Activated CD4-positive, alpha-beta T cell treated with anti-CD3 and anti-CD28 coated beads, Interleukin-2, amount 10 ng/mL, durations not matched to agents 24 days and 14 days (primary cell): ENCODE data around the gene DNAJC11. TPM values are rescaled to one million over a fixed set of nuclear protein-coding genes. Genes with fewer than 3 reads are reported as not detected.
"Not testable (repeated sequence)": the region's sequence is repeated elsewhere in the genome, so short reads cannot be mapped to it uniquely, and the experiment has no call there.

Experiments used
- DNase-seq: peaks from one replicate; pipeline ENCODE4 v3.0.0; 2022
- H3K27ac Mint-ChIP-seq: one replicate; pipeline ENCODE4 v1.8.0; 2022; ENCODE audit warnings: mild to moderate bottlenecking, mixed read lengths
- H3K27me3 Mint-ChIP-seq: one replicate; pipeline ENCODE4 v1.8.0; 2022; ENCODE audit warnings: mixed read lengths
- H3K36me3 Mint-ChIP-seq: one replicate; pipeline ENCODE4 v1.8.0; 2022; ENCODE audit warnings: low read depth, mild to moderate bottlenecking, mixed read lengths
- H3K4me1 Mint-ChIP-seq: one replicate; pipeline ENCODE4 v1.8.0; 2021; ENCODE audit warnings: mixed read lengths
- H3K4me3 Mint-ChIP-seq: one replicate; pipeline ENCODE4 v1.8.0; 2022; ENCODE audit warnings: mild to moderate bottlenecking, moderate library complexity, mixed read lengths
- H3K9me3 Mint-ChIP-seq: one replicate; pipeline ENCODE4 v1.8.0; 2021; ENCODE audit warnings: mixed read lengths
- intact Hi-C: fragments of 100-400 bp; cut with micrococcal nuclease; formaldehyde crosslinking; loops from one replicate; pipeline ENCODE4 v1.15.1; 2023
- total RNA-seq: library from RNA; stranded (reverse); gene quantifications from 2 replicates; pipeline ENCODE4 v1.2.3, GENCODE V29; 2022

The DNAJC11 gene
- 87.6 and 92.5 TPM in 2 replicates for total RNA-seq

GRCh38 chr1:6701437-6702153 lies at the start of gene DNAJC11:
TSS of gene DNAJC11 (minus strand) at chr1:6701816. CDS start at chr1:6701800, 16 bp downstream.
- no peaks in the 10 kb centered on the region for H3K27me3 Mint-ChIP-seq
- peak; percentile 99 for DNase-seq

GRCh38 chr1:6750490-6750889 lies 48.9 kb upstream of the DNAJC11 start:
- H3K36me3 Mint-ChIP-seq, result no peaks in the 10 kb centered on the region
- no peak overlapping the region for H3K27ac Mint-ChIP-seq
- peaks cover 46% of the 10 kb centered on the region for H3K27me3 Mint-ChIP-seq
- intact Hi-C loops, result no loop called here
- H3K4me1 Mint-ChIP-seq, result no peaks in the 10 kb centered on the region
- H3K4me3 Mint-ChIP-seq, result no peak overlapping the region
- no peak for DNase-seq
- H3K9me3 Mint-ChIP-seq, result no peaks in the 10 kb centered on the region

More at GRCh38 chr1:6701437-6702153, at the start of gene DNAJC11:
- Mint-ChIP-seq H3K9me3 (no peaks in the 10 kb centered on the region), H3K4me1 (peaks cover 25% of the 10 kb centered on the region), H3K36me3 (peaks cover 5% of the 10 kb centered on the region), H3K4me3 (peak within 1 kb of the TSS; percentile 91), H3K27ac (peak within 1 kb of the TSS; percentile 96)
- intact Hi-C loops, result loop anchor here (1.0 to 5.0 kb wide), 3 partner anchors 84 to 147 kb away; partner anchors contain the start of genes CAMTA1, NOL9 and PHF13

DNA sequence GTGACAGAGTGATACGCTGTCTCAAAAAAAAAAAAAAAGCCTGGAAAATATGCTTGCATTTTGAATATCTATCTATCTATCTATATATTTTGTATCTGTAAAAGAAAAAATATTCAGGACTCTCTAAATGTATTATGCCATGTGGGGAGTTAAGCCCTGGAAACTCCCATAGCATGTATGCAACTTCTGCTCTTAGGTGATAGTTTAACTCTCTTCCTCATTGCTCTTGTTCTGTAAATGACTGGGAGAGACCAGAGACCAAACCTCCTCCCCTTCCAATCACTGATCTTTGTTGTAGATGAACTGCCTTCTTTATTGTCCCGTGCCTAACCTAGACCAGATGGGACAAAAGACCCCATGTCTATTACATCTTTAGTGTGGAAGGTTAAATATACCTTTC lies 46.1 kb upstream of the DNAJC11 start:
- no peak overlapping the region for H3K27ac Mint-ChIP-seq
- H3K27me3 Mint-ChIP-seq, result peaks cover 34% of the 10 kb centered on the region
- DNase-seq, result no peak
- intact Hi-C loops, result no loop called here
- H3K4me3 Mint-ChIP-seq, result no peak overlapping the region
- no peaks in the 10 kb centered on the region for H3K36me3 Mint-ChIP-seq
- no peaks in the 10 kb centered on the region for H3K9me3 Mint-ChIP-seq
- H3K4me1 Mint-ChIP-seq, result peaks cover 12% of the 10 kb centered on the region

DNA sequence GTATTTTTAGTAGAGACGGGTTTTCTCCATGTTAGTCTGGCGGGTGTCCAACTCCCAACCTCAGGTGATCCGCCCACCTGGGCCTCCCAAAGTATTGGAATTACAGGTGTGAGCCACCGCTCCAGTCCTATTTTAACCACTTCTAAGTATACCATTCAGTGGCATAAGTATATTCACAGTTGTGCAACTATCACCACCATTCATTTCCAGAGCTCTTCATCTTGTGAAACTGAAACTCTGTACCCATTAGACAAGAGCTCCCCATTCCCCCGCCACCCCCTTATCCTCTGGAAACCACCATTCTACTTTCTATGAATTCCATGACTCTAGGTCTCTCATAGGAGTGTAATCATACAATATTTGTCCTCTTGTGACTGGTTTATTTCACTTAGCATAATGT lies 43.5 kb upstream of the DNAJC11 start:
- peak; percentile 65 for DNase-seq

GRCh38 chr1:6743189-6744101 lies 41.8 kb upstream of the DNAJC11 start:
- no peaks in the 10 kb centered on the region for H3K36me3 Mint-ChIP-seq
- peaks cover 12% of the 10 kb centered on the region for H3K4me1 Mint-ChIP-seq
- no peak overlapping the region for H3K27ac Mint-ChIP-seq
- no peaks in the 10 kb centered on the region for H3K9me3 Mint-ChIP-seq
- intact Hi-C loops, result no loop called here
- H3K27me3 Mint-ChIP-seq, result peaks cover 11% of the 10 kb centered on the region
- DNase-seq, result peak; percentile 76
- no peak overlapping the region for H3K4me3 Mint-ChIP-seq

More for the DNA sequence above, 43.5 kb upstream of the DNAJC11 start:
- Mint-ChIP-seq H3K27ac (no peak overlapping the region), H3K4me3 (no peak overlapping the region), H3K9me3 (no peaks in the 10 kb centered on the region), H3K36me3 (no peaks in the 10 kb centered on the region), H3K27me3 (peaks cover 22% of the 10 kb centered on the region), H3K4me1 (peaks cover 12% of the 10 kb centered on the region)
- intact Hi-C loops, result loop anchor here (1.0 kb wide), 2 partner anchors 34 to 39 kb away; no protein-coding TSS in a partner anchor

DNA sequence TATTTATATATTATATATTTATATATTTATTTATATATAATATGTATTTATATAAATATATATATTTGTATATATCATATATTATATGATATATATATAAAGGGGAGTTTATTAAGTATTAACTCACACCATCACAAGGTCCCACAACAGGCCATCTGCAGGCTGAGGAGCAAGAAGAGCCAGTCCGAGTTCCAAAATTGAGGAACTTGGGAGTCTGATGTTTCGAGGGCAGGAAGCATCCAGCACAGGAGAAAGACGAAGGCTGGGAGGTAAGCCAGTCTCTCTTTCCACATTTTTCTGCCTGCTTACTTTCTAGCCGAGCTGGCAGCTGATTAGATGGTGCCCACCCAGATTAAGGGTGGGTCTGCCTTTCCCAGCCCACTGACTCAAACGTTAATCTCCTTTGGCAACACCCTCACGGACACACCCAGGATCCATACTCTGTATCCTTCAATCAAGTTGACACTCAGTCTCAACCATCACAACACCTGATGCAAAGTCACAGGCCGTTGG lies 41.1 kb upstream of the DNAJC11 start:
- not testable (repeated sequence) for H3K27me3 Mint-ChIP-seq, H3K9me3 Mint-ChIP-seq, H3K27ac Mint-ChIP-seq, H3K4me3 Mint-ChIP-seq, DNase-seq, H3K36me3 Mint-ChIP-seq
- intact Hi-C loops, result loop anchor here (1.0 kb wide), 1 partner anchor 43 kb away; the partner anchor contains the start of gene CAMTA1
- peaks cover 12% of the 10 kb centered on the region for H3K4me1 Mint-ChIP-seq

DNA sequence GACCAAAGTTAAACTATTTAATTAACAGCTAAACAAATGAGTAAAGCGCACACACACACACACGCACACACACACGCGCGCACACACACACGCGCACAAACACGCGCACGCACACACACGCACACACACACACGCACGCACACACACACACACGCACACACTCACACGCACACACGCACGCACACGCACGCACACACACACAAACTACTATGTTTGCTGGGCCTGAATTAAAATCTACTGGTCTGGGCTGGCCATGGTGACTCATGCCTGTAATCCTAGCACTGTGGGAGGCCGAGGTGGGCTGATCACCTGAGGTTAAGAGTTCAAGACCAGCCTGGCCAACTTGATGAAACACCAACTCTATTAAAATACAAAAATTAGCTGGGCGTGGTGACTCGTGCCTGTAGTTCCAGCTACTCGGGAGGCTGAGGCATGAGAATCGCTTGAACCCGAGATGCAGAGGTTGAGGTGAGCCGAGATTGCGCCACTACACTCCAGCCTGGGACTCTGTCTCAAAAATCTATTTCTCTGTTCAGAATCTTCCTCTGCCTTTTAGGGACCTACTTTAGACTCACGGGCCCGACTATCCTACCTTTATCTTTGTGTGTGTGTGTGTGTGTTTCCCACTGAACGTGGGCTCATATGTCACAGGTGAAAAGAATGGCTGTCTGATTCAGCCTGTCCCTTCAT lies 37.5 kb upstream of the DNAJC11 start:
- H3K9me3 Mint-ChIP-seq, result no peaks in the 10 kb centered on the region

GRCh38 chr1:6732942-6733341 lies 31.3 kb upstream of the DNAJC11 start:
- Mint-ChIP-seq H3K36me3 (no peaks in the 10 kb centered on the region), H3K27ac (no peak overlapping the region), H3K4me3 (no peak overlapping the region), H3K27me3 (peaks cover 5% of the 10 kb centered on the region), H3K9me3 (no peaks in the 10 kb centered on the region), H3K4me1 (no peaks in the 10 kb centered on the region)
- intact Hi-C loops, result no loop called here
- no peak for DNase-seq

More for the DNA sequence above, 37.5 kb upstream of the DNAJC11 start:
- intact Hi-C loops, result no loop called here
- Mint-ChIP-seq H3K27ac (no peak overlapping the region), H3K4me1 (peaks cover 12% of the 10 kb centered on the region), H3K36me3 (no peaks in the 10 kb centered on the region), H3K27me3 (peaks cover 5% of the 10 kb centered on the region), H3K4me3 (no peak overlapping the region)
- DNase-seq, result no peak

- Mint-ChIP-seq H3K4me1 (peaks cover 3% of the 10 kb centered on the region), H3K27me3 (peaks cover 8% of the 10 kb centered on the region), H3K36me3 (no peaks in the 10 kb centered on the region), H3K4me3 (no peak overlapping the region), H3K27ac (no peak overlapping the region), H3K9me3 (no peaks in the 10 kb centered on the region)
- DNase-seq, result no peak
- intact Hi-C loops, result no loop called here
Observed at GRCh38 chr1:6731905-6732304, 30.3 kb upstream of the DNAJC11 start.

DNA sequence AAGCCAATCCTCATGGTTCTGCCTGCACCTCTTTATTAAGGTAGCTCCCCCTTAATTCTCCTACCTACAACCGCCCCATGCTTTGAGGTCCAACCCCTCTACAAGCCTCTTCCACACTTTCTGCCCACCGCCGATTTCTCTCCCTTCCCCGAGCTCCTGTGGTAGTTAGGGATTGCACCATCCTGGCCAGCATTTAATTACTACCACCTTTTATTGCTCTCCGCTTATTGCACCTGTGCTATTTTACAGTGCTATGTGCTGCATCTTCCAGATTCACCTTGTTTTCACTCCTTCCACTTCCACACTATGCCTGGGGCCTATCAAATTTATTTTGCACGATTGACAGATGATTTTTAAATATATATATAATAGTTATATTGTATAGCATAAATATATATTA lies 29.3 kb upstream of the DNAJC11 start:
- Mint-ChIP-seq H3K27me3 (peaks cover 7% of the 10 kb centered on the region), H3K9me3 (no peaks in the 10 kb centered on the region), H3K27ac (no peak overlapping the region), H3K4me3 (no peak overlapping the region), H3K36me3 (no peaks in the 10 kb centered on the region), H3K4me1 (peaks cover 3% of the 10 kb centered on the region)
- intact Hi-C loops, result no loop called here
- no peak for DNase-seq

GRCh38 chr1:6730473-6730872 lies 28.9 kb upstream of the DNAJC11 start:
- no peak overlapping the region for H3K4me3 Mint-ChIP-seq
- no peak overlapping the region for H3K27ac Mint-ChIP-seq
- peaks cover 6% of the 10 kb centered on the region for H3K27me3 Mint-ChIP-seq
- intact Hi-C loops, result no loop called here
- no peaks in the 10 kb centered on the region for H3K36me3 Mint-ChIP-seq
- H3K4me1 Mint-ChIP-seq, result peaks cover 3% of the 10 kb centered on the region
- no peak for DNase-seq
- H3K9me3 Mint-ChIP-seq, result no peaks in the 10 kb centered on the region

- peak; percentile 87 for DNase-seq
- no peak overlapping the region for H3K27ac Mint-ChIP-seq
- H3K4me1 Mint-ChIP-seq, result peaks cover 3% of the 10 kb centered on the region
- intact Hi-C loops, result loop anchor here (2.0 kb wide), 1 partner anchor 163 kb away; no protein-coding TSS in a partner anchor
- peaks cover 3% of the 10 kb centered on the region for H3K27me3 Mint-ChIP-seq
- no peaks in the 10 kb centered on the region for H3K9me3 Mint-ChIP-seq
- no peak overlapping the region for H3K4me3 Mint-ChIP-seq
- H3K36me3 Mint-ChIP-seq, result no peaks in the 10 kb centered on the region
Observed at GRCh38 chr1:6727535-6727934, 25.9 kb upstream of the DNAJC11 start.

DNA sequence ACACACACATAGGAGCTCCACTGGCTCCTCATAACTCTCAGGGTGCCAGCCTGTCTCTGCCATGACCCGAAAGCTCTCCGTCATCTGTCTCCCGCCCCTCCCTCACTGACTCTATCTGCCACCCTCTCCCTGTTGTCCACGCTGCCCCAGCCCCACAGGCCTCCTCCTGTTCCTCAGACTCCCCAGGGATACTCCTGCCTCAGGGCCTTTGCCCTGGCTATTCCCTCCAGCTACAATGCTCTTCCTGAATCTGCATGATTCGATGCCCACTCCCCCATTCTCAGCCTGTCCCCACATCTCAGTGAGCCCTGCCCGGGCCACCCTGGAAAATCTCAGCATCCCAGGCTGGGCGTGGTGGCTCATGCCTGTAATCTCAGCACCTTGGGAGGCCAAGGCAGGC lies 24.6 kb upstream of the DNAJC11 start:
- Mint-ChIP-seq H3K4me3 (no peak overlapping the region), H3K27me3 (peaks cover 3% of the 10 kb centered on the region), H3K9me3 (no peaks in the 10 kb centered on the region), H3K4me1 (peaks cover 3% of the 10 kb centered on the region), H3K27ac (no peak overlapping the region), H3K36me3 (no peaks in the 10 kb centered on the region)
- intact Hi-C loops, result loop anchor here (2.0 kb wide), 1 partner anchor 165 kb away; no protein-coding TSS in a partner anchor
- no peak for DNase-seq
